Measurements from ENCODE around the gene TMEM132A. TPM values are rescaled to one million over a fixed set of nuclear protein-coding genes. Genes with fewer than 3 reads are reported as not detected.

The TMEM132A gene
- polyA plus RNA-seq, 2 of the 4 experiments (the other 2 are of a cell fraction) = 18.1 to 88.0 TPM

GRCh38 chr11:60890696-60891095, 33.6 kb upstream of the TMEM132A start (continued):
- TF ChIP-seq USF2 (IDR thresholded peaks at IDR 0.05) = no peak
- TF ChIP-seq PBX3 (IDR thresholded peaks at IDR 0.05) = no peak
- no peak for TF ChIP-seq ZSCAN20 (CRISPR knock-in tag; IDR thresholded peaks at IDR 0.05)
- no peak for TF ChIP-seq CHD2 (IDR thresholded peaks at IDR 0.05; ENCODE audit: low read length, partially characterized antibody)
- no peak for TF ChIP-seq FOSB (CRISPR knock-in tag; IDR thresholded peaks at IDR 0.05)
- TF ChIP-seq GATA3 (IDR thresholded peaks at IDR 0.05; ENCODE audit: borderline replicate concordance) = no peak

GRCh38 chr11:60891103-60891741, 33.0 kb upstream of the TMEM132A start:
- no peak for ATAC-seq
- Histone ChIP-seq H3K27ac (no peak overlapping the region), H3K4me3 (no peak overlapping the region), H3K9me3 (no peaks in the 10 kb centered on the region), H3K4me1 (no peaks in the 10 kb centered on the region), H3K4me2 (no peak overlapping the region)
- ChIA-PET CTCF (interaction anchor here (0.9 to 7.7 kb wide), 6 partner anchors 10 to 116 kb away, joined by 3 to 109 read pairs (median 6); partner anchors contain the start of gene ZP1), POLR2A (no interaction called here)
- WGBS (ENCODE audit: missing lambda C conversion rate) = 92% methylated on average over 7 of the region's 7 CpGs
- FAIRE-seq = no peak
- DNase-seq (ENCODE audit: low read depth in 1 of 2, low spot score in 1 of 2) = no peak
- no peak for TF ChIP-seq ZC3H11A (IDR thresholded peaks at IDR 0.05)
- TF ChIP-seq HOXB5 (CRISPR knock-in tag; IDR thresholded peaks at IDR 0.05) = no peak
- no peak for TF ChIP-seq KDM1A (IDR thresholded peaks at IDR 0.05; ENCODE audit: low read depth)
- no peak for TF ChIP-seq EHF (CRISPR knock-in tag; IDR thresholded peaks at IDR 0.05)
- no peak for TF ChIP-seq NFE2L2 (conservative IDR thresholded peaks at IDR 0.05; ENCODE audit: low read length)
- no peak for TF ChIP-seq RNF2 (IDR thresholded peaks at IDR 0.05; ENCODE audit: borderline replicate concordance, low read depth)
- no peak for TF ChIP-seq HEYL (CRISPR knock-in tag; IDR thresholded peaks at IDR 0.05)
- TF ChIP-seq FOXS1 (CRISPR knock-in tag; IDR thresholded peaks at IDR 0.05) = no peak
- no peak for TF ChIP-seq MAFK (IDR thresholded peaks at IDR 0.05; ENCODE audit: partially characterized antibody)
- TF ChIP-seq TFCP2L1 (CRISPR knock-in tag; IDR thresholded peaks at IDR 0.05) = no peak
- TF ChIP-seq MYC (IDR thresholded peaks at IDR 0.05; ENCODE audit: borderline replicate concordance, low read length) = no peak

GRCh38 chr11:60895687-60896086, 28.6 kb upstream of the TMEM132A start:
- TF ChIP-seq USF2 (IDR thresholded peaks at IDR 0.05) = no peak
- DNase-seq (ENCODE audit: low read depth in 1 of 2, low spot score in 1 of 2) = no peak
- Histone ChIP-seq H3K4me1 (peaks cover 4% of the 10 kb centered on the region; the same call in 1 of the 3 replicates), H3K4me2 (no peak overlapping the region), H3K4me3 (no peak overlapping the region), H3K27ac (no peak overlapping the region), H3K9me3 (no peaks in the 10 kb centered on the region)
- 96% methylated on average over 5 of the region's 5 CpGs for WGBS (ENCODE audit: missing lambda C conversion rate)
- ATAC-seq = no peak
- no peak for FAIRE-seq
- POLR2A ChIA-PET = no interaction called here
- CTCF ChIA-PET = interaction anchor here (0.7 to 10.1 kb wide), 6 partner anchors 8 to 118 kb away, joined by 3 to 93 read pairs (median 14); no protein-coding TSS in a partner anchor

- no peaks in the 10 kb centered on the region for H3K9me3 ChIP-seq
- CTCF ChIA-PET = interaction anchor here (2.3 to 12.7 kb wide), 4 partner anchors 10 to 120 kb away, joined by 17 to 153 read pairs (median 81); no protein-coding TSS in a partner anchor
- no peak overlapping the region for H3K27ac ChIP-seq
- TF ChIP-seq ATOH8 (CRISPR knock-in tag; IDR thresholded peaks at IDR 0.05; ENCODE audit: low read depth) = no peak
- TF ChIP-seq BCL3 (IDR thresholded peaks at IDR 0.05) = no peak
- no peak for TF ChIP-seq RAD21 (conservative IDR thresholded peaks at IDR 0.05 in 1 of 2, IDR thresholded peaks at IDR 0.05 in 1 of 2)
- no peak for TF ChIP-seq ESRRA (IDR thresholded peaks at IDR 0.05; ENCODE audit: borderline replicate concordance, low read length)
- no peak for TF ChIP-seq HOXB5 (CRISPR knock-in tag; IDR thresholded peaks at IDR 0.05)
- TF ChIP-seq MAZ (IDR thresholded peaks at IDR 0.05; ENCODE audit: borderline replicate concordance, low read depth, low read length) = no peak
- ATAC-seq = no peak
- peaks cover 4% of the 10 kb centered on the region; the same call in 1 of the 3 replicates for H3K4me1 ChIP-seq
- 94% methylated on average over 4 of the region's 4 CpGs for WGBS (ENCODE audit: missing lambda C conversion rate)
- H3K4me2 ChIP-seq = no peak overlapping the region
- FAIRE-seq = no peak
- no peak overlapping the region for H3K4me3 ChIP-seq
- POLR2A ChIA-PET = interaction anchor here (1.0 kb wide), 1 partner anchor 10 kb away, joined by 3 read pairs; no protein-coding TSS in a partner anchor
- DNase-seq (ENCODE audit: low read depth in 1 of 2, low spot score in 1 of 2) = no peak
These were observed 26.8 kb upstream of the TMEM132A start for GRCh38 chr11:60897496-60897895.

All from A549 (cell line).